Globus pallidus (tissue), 1 donor: Measurements from ENCODE around the gene ATAD2B.
"Not testable (repeated sequence)": the region's sequence is repeated elsewhere in the genome, so short reads cannot be mapped to it uniquely, and the experiment has no call there.

Experiments
- DNase-seq: peaks from one replicate; pipeline ENCODE4 v3.0.0-alpha.2; 2015; ENCODE audit warnings: low spot score

Gene ATAD2B

DNA sequence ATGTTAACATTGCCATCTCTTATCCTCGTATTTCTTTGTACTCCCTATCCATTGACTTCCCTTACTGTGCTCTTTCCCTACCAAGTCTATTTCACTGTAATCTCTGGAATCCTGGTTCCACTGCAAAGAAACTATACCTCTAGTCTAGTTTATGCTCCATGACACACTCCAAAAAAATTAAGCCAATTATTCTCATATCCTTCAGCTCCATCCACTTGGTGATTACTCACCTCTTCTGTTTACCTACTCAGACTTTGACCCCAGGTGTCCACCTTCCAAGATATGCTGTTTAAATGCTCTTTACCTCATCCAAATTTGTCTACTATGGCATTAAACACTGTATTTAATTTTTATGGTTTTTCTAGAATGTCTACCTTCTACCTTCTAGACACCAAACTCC is 137.9 kb downstream of the ATAD2B start:
- no peak for DNase-seq

DNA sequence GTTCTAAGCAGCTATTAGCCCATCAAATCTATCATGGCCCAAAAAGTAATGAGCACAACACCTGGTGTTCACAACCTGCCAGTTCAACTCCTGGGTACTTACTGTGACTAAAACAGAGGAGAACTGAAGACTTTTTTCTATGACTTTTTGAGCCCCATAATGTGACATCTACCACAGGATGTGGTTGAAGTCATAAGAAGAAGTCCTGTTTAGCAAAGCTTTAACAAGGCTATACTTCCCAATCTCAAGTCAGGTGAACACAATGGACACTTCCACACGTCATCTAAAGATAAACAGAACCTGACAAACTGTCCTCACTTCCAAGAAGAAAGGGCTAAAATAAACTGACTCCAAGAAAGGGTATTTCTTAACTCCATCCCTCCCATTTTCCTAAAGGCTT is 138.8 kb downstream of the ATAD2B start:
- no peak for DNase-seq

DNA sequence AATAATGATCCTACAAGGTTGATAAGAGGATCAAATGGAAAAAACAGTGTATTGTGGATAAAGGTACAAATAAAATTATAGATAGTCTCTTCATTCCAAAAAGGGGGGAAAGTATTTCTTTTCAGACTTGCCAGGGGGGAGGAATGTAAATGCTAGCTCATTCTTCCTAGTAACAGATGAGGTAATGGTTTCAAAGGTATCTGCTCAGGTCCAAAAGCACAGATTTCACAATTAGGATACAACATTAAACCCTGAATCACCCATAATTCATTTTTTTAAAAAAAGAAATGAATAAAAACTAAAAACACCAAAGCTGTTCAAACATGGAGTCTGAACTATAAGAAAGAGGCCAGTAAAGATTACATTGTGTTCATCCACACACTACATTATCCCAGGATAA is 142.0 kb downstream of the ATAD2B start:
- no peak for DNase-seq

DNA sequence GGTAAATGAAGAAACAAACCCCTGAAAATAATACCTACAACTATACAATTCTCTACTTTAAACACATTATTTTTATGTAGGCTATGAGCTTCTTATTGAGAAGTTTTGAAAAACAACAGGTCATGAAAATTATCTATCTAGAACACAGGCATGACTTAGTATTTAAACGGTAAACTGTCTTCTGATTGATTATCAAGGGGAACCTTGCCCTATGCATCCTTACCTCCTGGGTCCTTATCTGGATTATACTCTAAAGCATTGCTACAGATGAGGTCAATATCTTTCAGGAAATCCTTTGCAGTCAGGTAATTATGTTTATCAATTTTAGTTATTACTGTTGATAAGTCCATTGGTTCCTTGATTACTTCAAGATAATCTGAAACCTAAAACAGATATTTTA is 144.3 kb downstream of the ATAD2B start:
- no peak for DNase-seq

DNA sequence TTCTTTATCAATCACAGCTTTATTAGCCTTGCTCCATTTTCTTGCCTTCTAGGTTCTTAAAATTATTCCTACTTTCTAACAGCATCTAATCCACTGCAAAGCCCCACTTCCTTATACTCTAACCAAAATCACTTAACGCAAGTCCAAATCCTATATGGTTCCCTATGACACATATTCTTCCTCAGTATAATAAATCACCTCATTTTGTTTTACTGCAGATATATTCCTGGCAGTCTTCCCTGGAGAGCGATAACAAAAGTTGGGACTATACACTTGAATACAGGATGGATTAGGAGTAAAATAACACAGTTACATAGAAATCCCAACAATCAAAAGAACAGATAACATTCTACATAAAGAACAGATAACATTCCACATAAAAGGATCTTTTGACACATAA is 144.8 kb downstream of the ATAD2B start:
- DNase-seq = no peak

DNA sequence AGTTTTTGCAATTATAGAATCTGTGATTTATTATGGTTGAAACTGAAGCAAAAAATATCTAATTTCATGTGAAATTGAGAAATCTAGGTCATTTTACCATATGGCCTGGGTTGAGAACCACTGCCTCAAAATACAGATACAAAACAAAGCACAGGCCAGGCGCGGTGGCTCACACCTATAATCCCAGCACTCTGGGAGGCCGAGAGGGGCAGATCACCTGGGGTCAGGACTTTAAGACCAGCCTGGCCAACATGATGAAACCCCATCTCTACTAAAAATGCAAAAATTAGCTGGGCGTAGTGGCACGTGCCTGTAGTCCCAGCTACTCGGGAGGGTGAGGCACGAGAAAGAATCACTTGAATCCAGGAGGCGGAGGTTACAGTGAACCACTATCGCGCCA is 146.5 kb downstream of the ATAD2B start:
- not testable (repeated sequence) for DNase-seq

DNA sequence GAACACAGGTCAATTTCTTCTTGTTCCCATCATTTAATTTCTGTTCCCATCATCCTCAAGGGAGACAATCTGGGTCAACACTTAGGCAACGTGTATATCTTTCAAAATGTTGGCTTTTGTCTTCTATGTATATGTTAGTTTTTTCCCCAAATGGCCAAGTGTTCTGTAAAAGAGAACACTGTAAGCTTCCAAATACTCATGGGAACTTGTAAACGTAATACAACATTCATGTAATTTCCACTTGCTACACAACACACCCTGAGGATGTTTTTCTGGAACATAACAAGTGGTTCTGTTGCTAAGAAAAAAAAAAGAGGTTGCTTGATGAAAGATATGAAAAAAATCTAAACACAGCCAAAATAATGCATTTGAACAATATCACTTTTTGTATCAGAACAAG is 149.1 kb downstream of the ATAD2B start:
- DNase-seq = no peak

DNA sequence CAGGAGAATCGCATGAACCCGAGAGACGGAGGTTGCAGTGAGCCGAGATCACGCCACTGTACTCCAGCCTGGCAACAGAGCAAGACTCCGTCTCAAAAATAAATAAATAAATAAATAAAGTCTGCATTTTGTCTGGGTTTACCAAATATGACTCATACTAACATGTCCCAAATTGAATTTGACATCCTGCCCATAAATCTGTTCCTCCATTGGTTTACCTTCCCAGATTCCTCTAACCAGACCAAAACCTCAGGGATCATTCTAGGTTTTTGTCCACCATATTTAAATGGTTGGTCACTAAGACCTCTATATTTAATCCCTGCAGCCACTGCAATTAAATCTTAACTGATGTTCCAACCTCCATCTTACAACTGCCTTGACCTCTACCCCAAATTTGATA is 150.9 kb downstream of the ATAD2B start:
- DNase-seq = no peak

DNA sequence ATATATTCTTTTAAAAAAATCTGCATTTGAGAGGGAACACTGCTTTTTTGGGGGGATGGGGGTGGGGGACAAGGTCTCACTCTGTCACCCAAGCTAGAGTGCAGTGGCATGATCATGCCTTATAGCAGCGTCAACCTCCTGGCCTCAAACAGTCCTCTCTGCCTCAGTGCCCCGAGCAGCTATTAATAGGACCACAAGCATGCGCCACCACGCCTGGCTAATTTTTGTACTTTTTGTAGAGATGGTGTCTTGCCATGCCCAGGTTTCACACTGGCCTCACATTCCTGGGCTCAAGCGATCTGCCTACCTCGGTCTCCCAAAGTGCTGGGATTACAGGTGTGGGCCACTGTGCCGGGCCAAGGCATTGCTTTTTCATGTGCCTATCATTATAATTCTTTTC is 154.2 kb downstream of the ATAD2B start:
- no peak for DNase-seq

DNA sequence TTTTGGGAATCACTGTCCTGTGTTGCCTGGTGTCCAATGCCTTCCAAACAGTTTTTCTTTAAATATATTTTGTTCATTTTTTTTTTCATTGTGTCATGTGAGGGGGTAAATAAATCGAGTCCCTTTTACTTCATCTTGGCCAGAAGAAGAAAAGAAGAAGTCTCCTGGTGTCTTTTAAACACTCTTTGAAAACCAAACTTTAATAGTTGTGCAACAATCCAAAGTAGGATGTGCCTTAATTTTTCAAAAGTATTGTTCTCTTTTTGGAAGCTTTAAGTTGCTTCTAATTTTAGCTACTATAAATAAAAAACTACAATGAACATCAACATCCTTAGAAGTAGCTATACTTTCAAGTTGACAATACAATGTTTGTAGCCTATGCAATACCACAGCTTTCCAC is 154.9 kb downstream of the ATAD2B start:
- no peak for DNase-seq

DNA sequence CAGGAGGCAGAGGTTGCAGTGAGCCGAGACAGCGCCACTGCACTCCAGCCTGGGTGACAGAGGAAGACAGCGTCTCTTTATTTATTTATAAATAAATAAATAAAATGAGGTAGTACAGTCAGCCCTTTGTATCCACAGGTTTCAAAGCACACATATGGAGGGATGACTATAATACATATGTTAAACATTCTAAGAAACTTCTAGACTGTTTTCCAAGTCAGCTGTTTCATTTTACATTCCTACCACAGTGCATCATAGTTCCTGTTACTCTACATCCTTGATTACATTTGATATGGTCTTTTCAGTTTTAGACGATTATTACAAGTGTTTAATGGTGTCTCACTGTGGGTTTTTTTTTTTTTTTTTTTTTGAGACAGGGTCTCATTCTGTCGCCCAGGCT is 157.6 kb downstream of the ATAD2B start:
- DNase-seq = no peak

DNA sequence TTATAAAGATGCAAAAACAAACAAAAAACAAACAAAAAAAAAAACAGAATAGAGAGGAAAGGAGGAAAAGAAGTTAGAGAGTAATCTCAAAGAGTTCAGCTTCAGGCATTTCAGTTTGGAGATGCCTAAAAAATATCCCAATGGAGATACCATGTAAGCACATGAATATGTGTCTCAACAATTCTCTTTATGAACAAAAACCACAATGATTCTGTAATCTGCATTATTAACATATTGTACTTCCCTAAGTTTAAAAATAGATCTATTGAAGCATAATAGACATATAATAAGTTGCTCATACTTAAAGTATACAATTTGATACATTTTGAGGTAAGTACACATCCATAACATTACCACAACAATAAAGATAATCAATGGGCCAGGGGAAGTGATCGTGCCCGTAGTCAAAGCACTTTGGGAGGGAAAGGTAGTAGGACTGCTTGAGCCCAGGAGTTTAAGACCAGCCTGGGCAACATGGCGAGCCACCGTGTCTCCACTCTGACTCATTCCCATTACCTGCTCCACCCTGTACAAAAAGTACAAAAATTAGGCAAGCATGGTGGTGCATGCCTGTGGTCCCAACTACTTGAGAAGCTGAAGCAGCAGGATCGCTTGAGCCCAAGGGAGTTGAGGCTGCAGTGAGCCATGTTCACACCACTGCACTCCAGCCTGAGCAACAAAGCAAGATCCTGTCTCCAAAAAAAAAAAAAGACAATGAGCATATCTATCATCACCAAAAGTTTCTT is 158.9 kb downstream of the ATAD2B start:
- no peak for DNase-seq

DNA sequence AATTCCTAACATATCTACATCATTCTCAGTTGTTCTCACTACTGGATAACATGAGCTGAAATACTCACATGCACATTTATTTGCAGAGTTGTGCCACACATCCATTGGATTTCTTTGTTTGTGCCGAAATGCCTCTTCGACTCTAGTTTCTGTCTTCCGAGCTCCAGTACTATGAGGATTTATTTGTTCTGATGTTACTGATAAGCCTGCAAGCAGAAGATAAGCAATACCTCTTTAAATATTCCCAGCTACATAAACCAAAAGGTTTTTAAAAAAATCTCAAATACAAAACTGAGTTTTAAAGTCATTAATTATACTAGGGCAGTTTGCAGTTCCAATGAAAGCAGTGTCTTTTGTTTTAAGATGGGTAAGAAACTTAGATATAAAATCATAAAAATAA is 164.8 kb downstream of the ATAD2B start:
- no peak for DNase-seq

DNA sequence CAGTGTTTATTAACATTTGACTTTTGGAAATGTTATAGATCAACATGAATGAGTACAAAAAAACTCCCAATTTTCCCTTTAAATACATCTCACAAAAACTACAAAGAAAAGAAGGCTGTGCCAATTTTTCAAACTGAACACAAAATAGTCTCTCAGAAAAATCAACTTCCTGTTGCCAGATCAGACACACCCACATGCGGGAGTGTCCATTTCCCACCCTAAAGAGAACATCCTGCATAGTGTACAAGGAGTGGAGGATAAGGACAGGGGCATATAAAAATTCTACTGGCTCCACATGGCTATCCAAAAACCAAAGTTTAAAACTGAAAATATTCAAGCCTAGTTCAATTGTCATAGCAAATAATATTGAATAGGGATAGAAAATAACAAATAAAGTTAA is 165.3 kb downstream of the ATAD2B start:
- DNase-seq = no peak

DNA sequence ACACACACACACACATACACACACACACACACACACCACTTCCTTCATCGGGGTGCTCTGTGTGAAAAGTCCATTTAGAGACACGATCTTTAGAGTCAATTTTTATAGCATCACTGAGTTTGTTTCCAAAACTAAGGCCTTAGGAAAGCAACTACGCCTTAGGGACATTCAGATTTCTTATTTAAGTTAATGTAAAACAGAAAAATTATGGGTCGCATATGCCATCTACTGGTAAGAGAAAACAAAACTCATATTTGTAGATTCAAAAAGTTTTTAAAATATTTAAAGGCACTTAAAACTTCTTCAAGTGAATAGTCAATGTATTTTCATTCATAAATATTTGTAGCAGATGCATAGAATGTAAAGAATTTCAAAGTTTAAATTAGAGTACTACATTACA is 166.2 kb downstream of the ATAD2B start:
- no peak for DNase-seq

DNA sequence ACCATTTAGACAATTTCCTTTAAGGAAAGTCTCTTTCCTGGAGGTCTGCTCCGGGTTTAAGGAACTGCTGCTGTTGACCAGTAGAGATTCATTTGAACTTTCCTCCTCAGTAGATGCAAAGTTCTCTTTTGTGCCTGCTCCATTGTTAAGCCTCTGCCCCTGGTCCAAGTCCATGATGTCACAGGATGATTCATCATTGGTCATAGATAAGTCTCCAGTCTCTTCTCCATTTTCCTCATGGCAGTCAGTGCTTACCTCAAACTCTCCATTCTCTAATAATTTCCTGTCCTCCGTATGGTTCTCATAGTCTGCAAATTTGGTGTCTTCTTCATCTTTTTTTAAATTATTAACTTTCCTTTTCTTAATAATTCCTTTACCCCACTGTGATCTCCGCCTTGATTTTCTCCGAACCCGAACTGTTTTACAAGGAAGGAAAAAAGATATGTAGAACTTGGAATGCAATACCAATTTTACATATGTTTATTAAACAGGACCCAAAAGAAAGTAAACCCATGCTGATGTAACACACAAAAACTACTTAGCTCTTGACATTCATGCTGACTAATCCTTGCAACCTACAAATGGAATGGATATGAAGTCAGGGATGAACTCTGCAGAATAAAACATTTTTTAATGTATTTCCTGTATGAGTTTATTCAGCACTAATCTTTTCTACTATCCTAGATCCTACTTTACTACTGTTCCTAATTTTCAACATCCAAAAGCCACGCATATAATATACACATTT is 169.1 kb downstream of the ATAD2B start:
- DNase-seq = no peak

DNA sequence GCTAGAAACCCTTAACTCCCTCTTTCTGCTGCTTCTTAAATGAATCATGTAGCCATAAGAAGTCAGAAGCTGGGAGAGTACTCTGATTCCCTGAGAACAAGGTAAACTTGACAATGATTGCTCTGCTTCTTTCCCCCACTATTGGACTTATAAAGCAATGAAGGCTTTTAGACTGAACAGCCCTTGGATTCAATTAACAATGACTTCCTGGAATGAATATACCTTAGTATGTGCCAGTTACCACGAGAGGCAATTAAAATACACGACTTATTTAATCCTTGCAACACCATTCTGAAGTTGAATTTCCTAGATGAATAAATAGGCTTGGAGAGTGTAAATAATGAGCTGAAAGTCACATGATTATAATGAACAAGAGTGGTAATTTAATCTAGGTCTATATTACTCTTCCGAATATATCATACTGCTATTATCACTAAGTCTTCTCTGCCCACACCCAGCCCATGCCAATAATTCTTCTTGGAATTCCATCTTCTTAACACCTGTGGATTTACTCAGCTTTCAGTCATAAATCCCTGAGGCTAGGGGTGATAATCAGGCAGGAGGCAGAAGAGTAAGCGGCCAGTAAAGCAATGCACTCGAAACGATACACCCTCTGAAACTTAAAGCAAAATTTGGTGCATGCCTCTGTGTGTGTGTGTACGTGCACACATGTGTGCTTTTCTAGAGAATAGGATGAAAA is 170.2 kb downstream of the ATAD2B start:
- DNase-seq = no peak

DNA sequence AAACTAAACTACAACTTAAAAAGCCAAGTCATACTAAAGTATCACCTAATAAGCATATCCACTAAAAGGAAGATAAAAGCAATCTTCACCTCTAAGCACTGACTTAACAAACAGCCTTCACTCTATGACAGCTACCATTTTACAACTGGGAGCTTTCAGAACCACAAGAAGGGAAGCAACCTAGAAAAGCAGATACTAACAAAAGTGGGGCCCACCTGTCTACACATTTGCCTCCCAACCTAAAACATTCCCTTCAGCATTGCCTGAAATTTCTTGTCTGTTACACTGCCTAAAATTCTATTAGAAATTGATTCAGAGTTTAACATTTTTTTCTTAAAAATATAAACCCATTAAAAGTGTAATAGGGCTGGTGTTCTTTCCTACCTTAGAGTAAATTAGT is 172.0 kb downstream of the ATAD2B start:
- DNase-seq = no peak

DNA sequence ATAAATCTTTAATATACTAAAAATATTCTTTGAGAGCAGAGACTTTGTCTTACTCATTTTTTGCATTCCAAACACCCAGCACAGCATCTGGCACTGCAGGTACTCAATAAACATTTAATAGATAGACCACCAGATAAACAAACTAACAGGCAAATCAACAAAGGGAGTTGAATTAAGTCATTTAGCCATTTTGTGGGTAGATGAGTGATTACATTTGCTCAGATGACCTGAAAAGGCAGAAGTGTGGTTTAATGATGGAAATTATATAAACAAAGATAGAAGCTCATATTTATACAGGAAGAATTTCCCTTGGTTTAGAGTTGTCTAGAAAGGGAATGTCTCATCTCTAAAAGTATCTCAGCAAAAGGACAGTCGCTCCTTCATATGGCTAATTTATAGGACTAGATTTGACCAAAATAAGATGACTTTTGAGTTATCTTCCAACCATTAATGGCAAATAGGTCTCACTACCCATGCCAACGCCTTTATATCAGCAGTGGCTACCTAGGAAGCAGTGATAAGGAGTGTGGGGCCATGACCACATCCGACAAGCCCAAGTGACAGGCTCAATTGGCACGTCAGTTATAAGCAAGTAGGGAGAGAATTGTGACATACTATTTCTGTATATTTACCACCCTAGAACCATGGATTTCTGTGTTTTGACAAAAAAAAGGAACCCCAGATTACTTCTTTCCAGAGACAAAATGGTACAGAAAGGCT is 173.5 kb downstream of the ATAD2B start:
- no peak for DNase-seq

DNA sequence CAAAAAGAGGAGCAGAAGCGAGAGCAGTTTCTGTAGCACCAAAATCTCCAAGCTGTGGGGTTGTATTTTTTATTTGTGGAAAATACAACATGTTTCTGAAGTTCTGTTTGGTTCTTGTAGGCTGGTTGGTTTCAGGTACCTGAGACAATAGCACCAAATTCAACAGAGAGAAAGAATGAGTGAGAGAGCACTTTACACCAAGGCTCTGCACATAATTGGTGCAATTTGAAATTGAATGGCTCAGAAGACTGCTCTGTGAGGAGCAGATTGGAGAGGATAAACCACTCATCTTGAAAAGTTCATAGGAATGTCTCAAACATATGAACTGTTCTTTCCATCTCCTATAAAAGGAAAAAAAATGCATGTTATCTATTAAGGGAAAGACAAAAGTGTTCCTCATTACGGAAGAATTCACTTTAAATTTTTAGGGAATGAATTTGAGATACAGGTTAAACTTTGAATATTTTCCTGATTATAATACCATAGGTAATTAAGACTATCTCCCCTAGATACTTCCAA is 175.1 kb downstream of the ATAD2B start:
- no peak for DNase-seq

DNA sequence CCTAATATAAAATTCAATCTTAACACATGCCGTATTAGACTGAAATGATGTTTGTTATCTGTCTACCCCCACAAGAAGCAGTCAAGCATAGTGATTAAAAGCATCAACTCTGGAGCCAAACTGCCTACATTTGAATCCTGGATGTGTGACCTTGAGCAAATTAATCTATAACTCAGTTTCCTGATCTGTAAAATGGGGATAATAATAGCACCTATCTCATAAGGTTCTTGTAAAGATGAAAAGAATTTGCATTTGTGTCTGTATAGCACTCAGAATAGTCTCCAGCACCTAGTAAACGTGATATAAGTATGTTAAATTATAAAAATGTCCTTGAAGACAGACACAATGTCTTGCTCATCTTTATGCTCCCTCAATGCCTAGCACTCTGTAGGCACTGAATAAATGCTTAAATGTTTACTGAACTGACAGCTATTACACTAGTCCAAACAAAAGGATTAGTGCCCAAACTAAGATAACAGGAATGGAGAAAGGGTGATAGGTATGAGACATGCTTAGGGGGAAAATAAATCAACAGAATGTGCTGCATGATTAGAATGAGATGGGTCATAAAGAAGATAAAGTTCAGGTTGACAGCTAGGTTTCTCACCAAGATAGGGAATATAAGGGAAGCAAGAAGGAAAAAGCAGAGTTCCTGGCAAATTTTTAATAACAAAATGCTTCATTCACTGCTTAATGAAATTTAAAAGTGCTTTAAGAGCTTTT is 180.6 kb downstream of the ATAD2B start:
- DNase-seq = no peak

DNA sequence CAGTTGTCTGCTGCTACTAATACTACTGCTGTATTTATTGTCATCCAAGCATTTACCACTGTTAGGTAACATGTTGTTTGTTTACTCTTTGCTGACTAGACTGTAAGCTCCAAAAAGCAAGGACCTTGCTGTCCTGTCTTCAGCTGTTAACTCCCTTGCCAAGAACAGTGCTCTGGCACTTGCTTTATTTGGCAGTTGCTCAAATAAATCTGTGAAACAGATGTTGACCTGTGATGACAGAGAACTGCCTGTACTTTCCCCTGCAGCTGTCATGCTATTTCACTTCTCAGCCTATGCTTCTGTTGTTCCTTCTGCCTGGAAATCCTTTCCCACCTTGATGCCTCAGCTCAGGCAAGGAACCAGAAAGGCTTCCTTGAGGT is 181.2 kb downstream of the ATAD2B start:
- DNase-seq = no peak
